IPS DF 4.7 (cell line): ENCODE data around the gene SPO11.

Experiments used
- DNase-seq: peaks from one replicate; pipeline ENCODE4 v3.0.0-alpha.2; 2013; ENCODE audit warnings: low spot score; ENCODE audit errors: extremely low read depth

The SPO11 gene, protein sequence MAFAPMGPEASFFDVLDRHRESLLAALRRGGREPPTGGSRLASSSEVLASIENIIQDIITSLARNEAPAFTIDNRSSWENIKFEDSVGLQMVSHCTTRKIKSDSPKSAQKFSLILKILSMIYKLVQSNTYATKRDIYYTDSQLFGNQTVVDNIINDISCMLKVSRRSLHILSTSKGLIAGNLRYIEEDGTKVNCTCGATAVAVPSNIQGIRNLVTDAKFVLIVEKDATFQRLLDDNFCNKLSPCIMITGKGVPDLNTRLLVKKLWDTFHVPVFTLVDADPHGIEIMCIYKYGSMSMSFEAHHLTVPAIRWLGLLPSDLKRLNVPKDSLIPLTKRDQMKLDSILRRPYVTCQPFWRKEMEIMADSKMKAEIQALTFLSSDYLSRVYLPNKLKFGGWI

DNA sequence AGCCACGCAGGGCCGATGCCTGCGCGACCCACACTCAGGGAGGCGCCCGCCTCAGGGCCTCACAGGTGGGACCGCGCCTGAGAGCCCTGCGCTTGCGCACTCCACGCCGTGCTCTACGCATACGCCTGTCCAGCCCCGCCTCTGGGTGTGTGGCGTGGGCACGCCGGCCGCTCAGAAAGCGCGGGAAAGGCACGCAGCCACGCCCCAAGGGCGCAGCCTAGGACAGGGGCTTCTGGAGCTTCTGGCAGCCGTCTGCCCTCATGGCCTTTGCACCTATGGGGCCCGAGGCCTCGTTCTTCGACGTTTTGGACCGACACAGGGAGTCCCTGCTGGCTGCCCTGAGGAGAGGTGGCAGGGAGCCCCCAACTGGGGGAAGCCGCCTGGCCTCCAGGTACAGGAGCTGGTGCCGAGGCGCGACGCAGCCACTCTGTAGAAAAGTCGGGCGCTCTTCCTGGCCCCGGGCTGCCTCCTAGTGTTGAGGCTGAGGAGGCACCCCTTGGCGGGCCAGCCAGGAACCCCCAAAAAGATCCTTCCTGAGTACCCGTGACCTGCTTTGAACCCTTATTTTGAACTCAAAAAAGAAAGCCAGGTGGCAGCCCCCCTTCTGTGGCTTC, at the start of gene SPO11:
SPO11 (plus strand) TSS at position 196 of the 614 bp plus-strand sequence; CDS start at position 261, 65 bp downstream.
- no peak for DNase-seq

DNA sequence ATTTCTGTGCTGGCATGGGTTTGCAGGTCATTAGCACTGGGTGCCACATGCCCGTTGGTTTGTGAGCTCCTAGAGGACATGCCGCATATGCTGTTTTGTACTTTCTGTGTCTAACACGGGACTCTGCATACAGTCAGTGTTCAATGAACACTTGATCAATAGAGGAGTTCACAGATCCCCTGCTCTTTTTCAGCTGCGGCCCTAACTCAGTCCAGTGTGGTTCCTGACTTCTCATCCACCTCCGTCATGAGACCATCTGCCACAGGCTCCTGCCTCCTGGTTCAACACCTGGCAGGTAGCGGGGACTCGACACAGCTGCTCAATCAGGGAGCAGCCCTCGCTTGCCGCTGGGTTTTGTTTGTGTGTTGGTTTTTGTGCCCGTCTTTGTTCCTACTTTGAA, 49.4 kb upstream of the SPO11 start:
- DNase-seq, result no peak

DNA sequence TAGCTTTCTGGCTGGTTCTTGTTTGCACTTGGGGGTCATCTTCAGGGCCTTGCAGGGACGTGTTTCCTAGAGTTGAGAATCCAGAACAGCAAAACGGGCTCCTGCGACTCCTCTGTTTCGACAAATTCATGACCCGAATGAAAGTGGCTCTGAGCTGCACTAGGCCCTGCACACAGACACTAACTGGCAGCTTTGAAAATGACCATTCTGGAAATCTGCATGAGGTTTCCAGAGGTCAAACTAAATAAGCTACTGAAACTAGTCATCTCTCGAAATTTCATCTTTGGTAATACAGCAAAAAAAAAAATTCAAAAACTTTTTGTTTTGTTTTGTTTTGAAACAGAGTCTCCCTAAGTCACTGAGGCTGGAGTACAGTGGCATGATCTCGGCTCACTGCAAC, 47.7 kb upstream of the SPO11 start:
- DNase-seq, result no peak

DNA sequence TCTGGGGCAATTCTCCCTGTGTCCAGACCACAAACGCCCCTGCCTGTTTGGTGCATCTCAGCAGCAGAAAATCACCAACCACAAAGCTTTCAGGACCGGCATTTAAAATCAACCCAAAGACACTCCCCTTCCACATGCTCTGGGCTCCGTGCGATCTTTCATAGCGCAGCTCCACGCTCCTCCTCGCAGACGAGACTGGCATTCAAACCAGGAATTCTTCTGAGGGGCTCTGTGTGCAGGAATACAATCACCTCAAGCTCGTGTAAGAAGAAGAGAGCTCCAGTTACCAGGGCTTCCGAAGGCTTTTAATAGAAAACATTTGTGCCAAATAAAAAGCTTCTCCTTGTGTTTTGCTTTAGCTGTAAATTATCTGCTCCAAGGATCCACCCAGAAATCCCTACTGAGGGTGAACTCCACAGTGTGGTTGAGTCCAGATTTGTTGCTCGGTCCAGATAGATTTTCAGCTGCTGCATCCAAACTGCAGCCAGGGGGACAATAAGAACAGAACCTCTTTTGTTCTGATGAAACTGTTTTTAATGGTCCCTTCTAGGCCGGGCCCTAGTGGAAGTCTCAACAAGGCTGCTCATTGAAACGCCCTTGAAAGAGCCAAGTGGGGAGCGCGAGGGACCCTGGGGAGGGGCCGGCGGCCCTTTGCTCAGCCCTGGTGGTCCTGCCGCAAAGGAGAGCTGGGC, 46.8 kb upstream of the SPO11 start:
- DNase-seq, result no peak

DNA sequence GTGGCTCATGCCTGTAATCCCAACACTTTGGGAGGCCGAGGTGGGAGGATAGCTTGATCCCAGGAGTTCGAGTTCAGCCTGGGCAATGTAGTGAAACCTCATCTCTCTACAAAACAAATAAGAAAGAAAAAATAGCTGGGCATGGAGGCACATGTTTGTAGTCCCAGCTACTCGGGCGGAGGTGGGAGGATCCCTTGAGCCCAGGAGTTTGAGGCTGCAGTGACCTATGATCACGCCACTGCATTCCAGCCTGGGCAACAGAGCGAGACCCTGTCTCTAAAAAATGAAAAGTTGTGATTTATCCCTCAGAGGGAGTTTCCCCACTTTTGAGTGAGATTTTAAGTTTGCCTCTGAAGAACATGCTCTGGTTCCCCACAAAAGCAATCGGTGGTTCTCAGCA, 45.7 kb upstream of the SPO11 start:
- no peak for DNase-seq

DNA sequence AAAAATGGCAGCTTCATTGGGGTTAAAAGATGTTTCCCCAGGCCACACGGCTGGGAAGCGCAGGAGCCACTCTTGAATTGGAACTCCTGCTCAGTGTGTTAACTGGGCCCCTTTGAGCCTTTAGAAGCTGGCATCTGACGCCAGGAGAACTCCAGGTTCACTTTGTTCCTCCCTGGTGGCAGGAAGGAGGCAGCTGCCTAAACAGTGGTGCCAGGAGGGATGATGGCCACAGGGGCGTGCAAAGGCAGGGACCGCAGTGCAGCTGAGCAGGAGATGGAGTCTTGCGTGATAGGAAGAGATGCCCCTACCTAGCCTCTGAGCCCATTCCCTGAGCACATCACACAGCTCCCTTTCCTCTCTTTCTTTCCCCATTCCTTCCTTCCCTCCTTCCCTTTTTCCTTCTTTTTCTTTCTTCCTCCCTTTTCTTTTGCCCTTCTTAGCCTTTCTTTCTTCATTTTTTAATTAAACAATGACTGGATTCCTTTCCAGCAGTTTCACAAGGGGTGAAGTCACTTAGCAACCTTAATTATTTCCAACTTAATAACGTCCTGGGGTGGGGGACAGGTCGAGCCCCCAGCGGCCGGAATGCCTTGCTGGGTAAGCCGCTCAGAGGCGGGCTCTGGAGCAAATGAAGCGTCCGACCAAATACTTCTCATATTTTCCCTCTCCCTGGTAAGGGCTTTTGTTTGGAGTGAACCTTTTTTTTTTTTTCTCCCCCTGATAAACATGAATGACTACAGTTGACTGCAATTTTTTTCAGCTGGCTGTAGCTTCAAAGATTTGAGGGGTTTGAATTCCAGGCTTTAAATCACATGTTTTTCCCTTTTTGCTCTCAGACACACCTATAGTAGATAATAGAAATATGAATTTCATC, 42.4 kb upstream of the SPO11 start:
- DNase-seq, result no peak

DNA sequence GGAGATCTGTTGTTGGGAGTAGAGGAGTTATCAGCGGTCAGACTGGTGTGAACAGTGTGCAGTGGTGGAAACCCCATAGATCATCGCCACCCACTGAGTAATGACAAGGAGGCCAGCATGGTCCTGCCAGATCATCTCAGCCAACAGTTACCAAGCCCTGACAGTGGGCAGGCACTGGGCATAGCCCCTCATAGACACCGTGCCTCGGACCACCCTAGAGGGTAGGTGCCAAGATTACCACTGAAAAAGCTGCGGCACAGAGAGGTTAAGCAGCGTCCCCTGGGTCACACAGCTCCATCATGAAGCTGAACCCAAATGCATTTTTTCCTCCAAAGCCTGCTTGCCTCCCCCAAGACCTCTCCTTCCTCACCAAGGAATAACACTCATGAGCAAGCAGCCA, 41.7 kb upstream of the SPO11 start:
- DNase-seq, result no peak

DNA sequence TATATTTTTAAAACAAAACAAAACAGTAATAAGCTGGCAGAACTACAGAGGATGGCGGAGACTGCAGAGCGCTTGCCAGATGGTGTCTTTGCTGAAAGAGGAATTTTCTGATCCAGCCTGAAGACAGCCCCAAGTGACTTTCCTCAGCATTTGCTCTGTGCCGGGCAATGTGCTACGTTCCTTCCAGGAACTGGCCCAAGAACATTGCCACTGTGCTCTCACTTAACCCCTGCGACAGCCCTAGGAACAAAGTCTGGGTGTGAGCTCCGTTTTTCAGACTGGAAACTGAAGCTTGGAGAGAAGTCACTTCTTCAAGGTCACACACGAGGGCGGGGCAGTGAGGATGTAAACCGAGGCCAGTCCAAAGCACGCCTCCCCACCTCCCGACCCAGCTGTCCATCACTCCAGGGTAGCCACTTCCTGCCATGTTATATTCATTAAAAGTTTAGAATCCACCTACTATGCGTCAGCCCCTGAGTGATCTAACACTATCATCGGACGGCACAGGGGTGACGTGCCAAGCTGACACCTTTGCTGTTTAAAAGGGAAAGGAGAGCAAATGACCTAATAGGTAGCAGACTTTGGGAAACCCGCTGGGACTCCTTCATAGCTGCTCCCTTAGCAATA, 40.8 kb upstream of the SPO11 start:
- no peak for DNase-seq

DNA sequence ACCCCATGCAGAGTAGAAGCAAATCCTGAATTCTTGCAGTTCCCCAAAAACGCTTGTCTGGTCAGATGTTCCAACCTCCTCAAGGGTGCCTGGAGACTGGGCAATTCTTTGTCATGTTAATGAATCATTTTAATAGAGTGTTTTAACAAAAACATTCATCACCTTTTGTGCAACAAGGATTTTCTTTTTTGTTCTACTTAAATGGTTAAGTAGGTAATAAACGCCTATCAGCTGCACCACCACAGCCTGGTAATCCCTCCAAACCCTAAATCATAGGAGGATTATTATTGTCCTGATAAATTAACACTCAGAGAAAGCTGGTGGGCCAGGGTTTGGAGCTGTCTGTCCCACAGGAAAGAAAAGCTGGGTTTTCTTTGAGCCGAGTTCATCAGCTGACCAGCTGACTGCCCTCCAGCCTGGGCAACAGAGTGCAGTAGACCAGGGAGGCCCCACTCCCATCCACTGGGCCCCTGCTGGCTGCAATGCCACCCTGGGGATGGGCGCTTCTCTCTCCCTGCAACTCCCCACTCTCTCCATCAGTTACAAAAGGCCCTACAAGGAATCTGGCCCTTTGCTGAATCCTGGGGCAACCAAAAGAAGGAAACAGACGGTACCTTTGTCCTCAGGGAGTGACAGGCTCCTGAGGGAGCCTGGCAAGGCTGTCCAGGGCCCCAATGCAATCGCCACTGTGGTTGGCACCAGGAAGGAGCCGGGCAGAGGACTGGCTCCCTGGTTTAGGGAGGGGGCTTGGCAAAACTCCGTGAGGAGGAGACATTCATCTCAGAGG, 40.0 kb upstream of the SPO11 start:
- DNase-seq, result no peak

DNA sequence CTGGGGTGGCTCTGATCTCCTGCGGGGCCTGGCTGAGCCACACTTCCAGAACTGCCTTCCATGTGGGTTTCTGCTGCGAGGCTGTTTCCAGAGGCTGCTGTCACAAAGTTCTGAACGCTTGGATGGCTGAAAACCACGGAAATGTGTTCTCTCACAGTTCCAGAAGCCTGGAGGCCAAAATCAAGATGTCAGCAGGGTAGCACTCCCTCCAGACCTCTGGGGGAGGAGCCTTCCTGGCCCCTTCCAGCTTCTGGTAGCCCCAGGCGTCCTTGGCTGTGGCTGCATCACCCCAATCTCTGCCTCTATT, 39.5 kb upstream of the SPO11 start:
- DNase-seq, result no peak

DNA sequence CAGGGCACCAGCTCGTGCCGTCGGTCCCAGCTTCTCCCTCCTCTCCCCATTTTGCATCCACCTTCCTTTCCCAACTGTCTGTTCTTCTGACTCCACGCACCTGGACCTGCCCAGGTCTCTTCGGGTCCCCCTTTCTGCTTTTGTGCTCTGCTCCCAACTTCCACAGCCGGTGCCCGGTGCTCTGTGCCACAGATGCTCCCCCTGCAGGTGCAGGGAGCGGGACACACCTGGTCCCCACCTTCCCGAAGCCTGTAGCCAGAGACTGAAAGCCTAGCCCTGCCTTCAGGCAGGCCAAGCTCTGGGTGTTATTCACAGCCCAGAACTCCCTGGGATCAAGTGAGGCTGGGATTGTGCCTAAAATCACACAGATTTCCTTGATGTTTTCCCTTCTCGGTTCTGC, 38.6 kb upstream of the SPO11 start:
- DNase-seq, result no peak

DNA sequence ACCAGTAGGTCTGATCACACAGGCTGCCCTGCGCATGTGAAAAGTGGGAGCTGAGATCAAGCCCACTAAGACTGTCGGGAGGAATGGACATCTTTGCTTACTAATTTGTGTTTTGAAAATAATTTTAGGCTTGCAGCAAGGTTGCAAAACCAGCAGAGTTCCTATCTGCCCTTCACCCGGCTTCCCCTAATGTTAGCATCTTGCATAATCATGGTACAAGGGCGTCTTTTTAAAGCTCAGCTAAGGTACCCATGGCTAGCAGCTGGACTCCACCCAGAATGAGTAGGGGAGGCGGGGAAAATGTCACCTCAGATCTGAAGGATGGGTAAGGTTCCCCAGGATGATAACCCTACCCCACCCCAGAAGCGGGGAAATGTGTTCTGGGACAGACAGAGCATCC, 37.9 kb upstream of the SPO11 start:
- no peak for DNase-seq

DNA sequence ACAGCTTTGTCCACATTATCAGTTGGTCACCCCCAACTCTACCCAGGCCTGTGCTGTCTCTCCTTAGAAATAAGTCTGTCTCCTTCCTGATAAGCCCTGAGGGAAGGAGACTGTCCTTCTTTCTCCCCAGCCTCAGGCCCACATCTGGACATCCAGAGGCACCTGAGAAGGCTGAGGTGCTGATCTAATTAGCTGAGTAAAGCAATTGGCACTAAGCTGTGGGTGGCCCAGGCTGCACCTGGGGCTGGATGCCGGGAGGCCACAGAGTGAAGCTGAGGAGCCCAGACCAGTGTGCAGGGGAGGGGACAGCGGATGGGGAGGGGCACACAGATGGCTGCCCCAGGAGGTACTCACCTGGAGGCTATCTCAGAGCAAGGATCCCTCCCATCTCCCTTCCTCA, 37.0 kb upstream of the SPO11 start:
- no peak for DNase-seq

DNA sequence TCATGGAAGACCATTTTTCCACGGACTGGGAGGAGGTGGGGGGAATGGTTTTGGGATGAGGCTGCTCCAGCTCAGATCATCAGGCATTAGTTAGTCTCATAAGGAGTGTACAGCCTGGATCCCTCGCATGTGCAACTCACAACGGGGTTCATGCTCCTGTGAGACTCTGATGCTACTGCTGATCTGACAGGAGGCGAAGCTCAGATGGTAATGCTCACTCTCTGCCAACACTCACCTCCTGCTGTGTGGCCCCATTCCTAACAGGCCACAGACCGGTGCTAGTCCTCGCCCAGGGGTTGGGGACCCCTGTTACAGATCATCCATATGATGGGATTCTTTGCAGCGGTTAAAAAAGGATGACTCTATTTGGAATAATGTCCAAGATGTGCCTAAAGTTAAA, 35.6 kb upstream of the SPO11 start:
- DNase-seq, result no peak

DNA sequence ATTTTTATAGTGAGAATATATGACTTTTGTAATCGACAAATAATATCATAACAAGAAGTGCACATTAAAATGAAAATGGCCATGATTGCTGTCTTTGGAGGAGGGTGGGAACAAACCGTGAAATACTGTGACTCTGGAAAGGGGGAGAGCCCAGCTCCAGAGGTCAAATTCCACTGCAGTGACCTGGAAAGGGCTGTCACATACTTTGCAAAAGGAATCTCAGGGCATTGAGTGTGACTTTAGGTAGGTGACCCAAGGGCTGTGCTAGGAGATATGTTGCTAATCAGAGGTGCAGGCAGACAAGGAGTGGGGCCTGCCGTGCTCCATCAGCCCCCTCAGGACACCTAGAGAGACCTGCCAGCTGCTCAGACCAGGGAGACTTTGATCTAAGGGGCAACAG, 35.1 kb upstream of the SPO11 start:
- no peak for DNase-seq

DNA sequence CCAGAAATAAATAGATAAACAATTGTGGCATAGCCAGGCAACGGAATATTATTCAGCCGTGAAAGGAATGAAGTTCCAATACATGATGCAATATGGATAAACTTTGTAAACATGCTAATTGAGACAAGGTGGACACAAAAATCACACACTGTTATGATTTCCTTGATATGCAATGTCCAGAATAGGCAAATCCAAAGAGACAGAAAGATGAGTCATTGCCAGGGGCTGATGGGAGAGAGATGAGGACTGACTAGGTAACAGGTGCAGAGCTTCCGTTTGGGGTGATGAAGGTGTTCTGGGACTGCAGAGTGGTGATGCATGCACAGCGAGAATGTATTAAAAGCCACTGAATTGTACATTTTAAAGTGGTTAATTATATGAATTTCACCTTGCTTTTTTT, 31.1 kb upstream of the SPO11 start:
- no peak for DNase-seq

DNA sequence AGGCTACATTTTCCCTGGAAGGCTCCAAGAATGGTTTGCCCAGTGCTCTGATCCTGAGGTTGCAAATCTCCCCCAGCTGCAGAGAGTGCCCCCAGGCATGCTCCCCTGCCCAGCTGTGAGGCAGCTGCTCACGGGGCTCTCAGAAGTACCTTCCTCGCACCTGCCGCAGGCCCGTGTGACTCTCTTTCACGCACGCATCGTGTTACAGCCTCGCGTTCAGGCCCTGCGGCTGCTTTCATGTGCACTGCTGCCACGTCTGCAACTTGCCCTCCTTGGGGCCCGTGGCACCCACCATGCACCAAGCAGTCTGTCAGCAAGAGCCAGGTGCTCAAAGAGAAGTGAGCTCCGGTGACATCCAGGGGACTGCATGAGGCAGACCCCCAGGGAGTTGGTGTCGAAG, 28.6 kb upstream of the SPO11 start:
- DNase-seq, result no peak

DNA sequence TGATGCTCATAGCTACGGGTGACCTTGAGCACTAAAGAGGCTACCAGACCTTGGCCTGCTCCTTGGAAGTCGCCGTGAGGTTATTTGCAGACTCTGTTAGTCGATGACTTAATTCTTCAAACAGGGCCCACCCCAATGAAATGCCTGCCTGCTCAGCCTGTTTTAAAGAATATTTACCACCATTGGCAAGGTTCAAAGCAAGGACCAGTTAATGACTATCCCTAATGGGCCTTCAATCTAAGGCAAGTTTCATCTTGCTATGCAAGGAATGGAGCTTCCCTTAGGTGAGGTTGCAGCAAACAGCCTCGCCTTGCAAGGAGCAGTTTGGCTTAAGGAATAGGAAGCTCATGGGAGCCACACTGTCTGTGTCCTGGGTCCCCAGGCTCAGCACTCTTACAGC, 22.9 kb upstream of the SPO11 start:
- no peak for DNase-seq

DNA sequence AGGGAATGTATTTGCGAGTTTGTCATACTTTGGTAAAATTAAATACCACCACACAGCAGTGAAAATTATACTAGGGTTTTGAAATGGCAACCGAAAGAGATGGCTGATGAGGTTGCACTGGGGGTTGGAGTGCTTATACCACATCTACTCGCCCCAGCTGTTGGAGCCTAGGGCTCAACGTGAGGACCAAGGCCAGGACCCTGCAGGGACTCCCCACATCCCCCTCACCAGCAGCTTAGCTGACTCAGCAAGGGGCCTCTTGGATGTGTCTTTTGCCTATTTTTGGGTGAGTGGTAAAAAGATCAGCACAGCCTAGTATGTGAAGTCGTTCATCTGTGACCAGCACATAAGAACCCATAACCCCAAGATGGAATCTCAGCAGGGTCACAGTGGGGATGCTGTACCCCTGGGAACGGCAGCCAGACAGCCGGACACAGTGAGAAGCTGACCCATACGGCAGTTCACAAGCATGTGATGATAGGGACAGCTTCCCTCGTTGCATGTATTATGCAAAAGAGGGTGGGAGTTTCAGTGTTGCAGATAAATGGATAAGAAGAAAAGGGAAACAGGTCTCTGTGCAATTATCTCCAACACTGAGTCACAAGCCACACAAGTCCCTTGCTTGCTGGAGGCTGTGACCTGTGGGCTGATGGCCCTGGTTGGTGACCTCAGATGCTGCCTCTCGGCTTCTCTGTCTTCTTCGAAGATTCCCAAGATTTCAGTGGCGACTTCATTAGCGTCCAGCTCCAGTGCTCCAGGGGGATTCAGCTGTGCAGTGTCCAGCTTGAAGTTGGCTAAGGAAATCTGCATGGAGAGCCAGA, 20.9 kb upstream of the SPO11 start:
- no peak for DNase-seq
